HepG2 (cell line): ENCODE measurements around the gene GNG4. TPM values are rescaled to one million over a fixed set of nuclear protein-coding genes. Genes with fewer than 3 reads are reported as not detected.
A peak's percentile ranks its signal among the peaks of the same experiment; 100 is the strongest.

Experiments
- THAP11 ChIP-seq: IDR thresholded peaks from 2 replicates; pipeline ENCODE4 v1.6.1; 2016; ENCODE audit warnings: missing biosample characterization, missing genetic modification reagents
- ZNF562 ChIP-seq: sonication (generic); formaldehyde crosslinking; IDR thresholded peaks from 2 replicates; pipeline ENCODE4 v1.8.0; 2022; ENCODE audit warnings: missing genetic modification reagents, borderline replicate concordance
- ZNF709 ChIP-seq: sonication (generic); formaldehyde crosslinking; IDR thresholded peaks from 2 replicates; pipeline ENCODE4 v1.5.0; 2020; ENCODE audit warnings: mild to moderate bottlenecking, missing genetic modification reagents
- polyA plus RNA-seq, 8 experiments: library from polyadenylated mRNA; depleted of rRNA in 3 of 8; stranded (reverse) in 7 of 8; unstranded in 1 of 8; fragments of >200 nt; fragmentation: Illumina TruSeq in 4 of 8; extraction: Trizol in 4 of 8; gene quantifications; 2 replicates each; pipeline versions ENCODE4 v1.2.1 to v1.2.3, GENCODE V29; 2011 to 2016; ENCODE audit warnings: low read depth in 4 of 8, missing spikeins in 1 of 8, mixed read lengths in 1 of 8; ENCODE audit not compliant: insufficient read depth in 1 of 8
- total RNA-seq, 5 experiments: library from RNA; depleted of rRNA; stranded (reverse); fragments of >200 nt; fragmentation: Illumina TruSeq; extraction: Trizol; gene quantifications; 2 replicates each; pipeline ENCODE4 v1.2.3, GENCODE V29; 2016; ENCODE audit warnings: low read depth in 1 of 5
- TF ChIP-seq, protein P1 (sequence below): sonication (generic); formaldehyde crosslinking; IDR thresholded peaks from 2 replicates; pipeline ENCODE4 v1.4.0; 2020; ENCODE audit warnings: missing genetic modification reagents
- TF ChIP-seq, protein P2 (sequence below): sonication (generic); formaldehyde crosslinking; IDR thresholded peaks from 2 replicates; pipeline ENCODE4 v1.9.0; 2021; ENCODE audit warnings: mild to moderate bottlenecking, missing genetic modification reagents
- TF ChIP-seq, protein P3 (sequence below): sonication (generic); formaldehyde crosslinking; IDR thresholded peaks from 2 replicates; pipeline ENCODE4 v1.5.0; 2020; ENCODE audit warnings: missing genetic modification reagents
- TF ChIP-seq, protein P4 (sequence below): sonication (generic); formaldehyde crosslinking; IDR thresholded peaks from 2 replicates; pipeline ENCODE4 v1.5.0; 2020; ENCODE audit warnings: missing genetic modification reagents
- TF ChIP-seq, protein P5 (sequence below): sonication (generic); formaldehyde crosslinking; IDR thresholded peaks from 2 replicates; pipeline ENCODE4 v1.5.0; 2020; ENCODE audit warnings: mild to moderate bottlenecking, missing genetic modification reagents

GNG4 gene
- total and polyA plus RNA-seq, 2 of the 13 experiments (the other 11 are each of a cell fraction or from before 2014, with no cell fraction given) = 27.1 to 69.5 TPM

DNA sequence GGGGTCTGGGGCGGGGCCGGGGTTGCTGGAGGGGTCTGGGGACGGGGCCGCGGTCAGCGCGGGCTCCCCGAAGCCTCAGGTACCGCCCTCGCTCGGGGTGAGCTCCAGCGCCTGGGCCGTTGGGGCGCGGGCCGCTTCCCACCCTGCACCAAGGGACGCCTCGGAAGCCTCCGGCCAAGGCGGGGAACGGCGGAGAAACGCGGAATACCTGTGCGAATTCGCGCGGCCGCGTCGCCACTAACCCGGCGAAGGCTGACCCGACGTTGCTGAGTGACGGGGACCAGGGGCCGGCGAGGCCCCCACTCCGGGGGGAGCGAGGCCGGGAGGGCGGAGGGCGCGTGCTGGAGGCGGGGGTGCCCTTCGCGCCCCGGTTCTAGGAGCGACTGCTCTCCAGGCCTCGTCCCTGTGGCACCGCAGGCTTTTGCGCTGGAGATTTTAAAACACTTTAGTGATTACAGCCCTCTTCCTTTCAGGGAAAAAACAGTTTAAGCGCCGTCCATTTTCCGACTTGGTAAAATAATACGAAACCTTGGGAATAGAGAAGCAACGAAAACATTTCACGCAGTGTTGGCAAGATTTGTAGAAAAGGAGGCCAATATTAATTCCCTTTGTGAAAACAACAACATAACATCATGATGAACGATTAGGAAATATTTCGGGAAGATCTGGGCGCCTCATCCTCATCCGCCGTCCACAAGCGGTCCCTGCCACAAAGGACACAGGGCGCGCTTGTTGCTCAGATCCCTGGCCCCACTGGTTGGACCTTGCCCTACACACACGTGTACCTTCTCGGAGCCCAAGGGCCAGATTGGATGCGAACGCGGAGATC is 971 bp upstream of the GNG4 start (continued):
- TF ChIP-seq, protein P1, sequence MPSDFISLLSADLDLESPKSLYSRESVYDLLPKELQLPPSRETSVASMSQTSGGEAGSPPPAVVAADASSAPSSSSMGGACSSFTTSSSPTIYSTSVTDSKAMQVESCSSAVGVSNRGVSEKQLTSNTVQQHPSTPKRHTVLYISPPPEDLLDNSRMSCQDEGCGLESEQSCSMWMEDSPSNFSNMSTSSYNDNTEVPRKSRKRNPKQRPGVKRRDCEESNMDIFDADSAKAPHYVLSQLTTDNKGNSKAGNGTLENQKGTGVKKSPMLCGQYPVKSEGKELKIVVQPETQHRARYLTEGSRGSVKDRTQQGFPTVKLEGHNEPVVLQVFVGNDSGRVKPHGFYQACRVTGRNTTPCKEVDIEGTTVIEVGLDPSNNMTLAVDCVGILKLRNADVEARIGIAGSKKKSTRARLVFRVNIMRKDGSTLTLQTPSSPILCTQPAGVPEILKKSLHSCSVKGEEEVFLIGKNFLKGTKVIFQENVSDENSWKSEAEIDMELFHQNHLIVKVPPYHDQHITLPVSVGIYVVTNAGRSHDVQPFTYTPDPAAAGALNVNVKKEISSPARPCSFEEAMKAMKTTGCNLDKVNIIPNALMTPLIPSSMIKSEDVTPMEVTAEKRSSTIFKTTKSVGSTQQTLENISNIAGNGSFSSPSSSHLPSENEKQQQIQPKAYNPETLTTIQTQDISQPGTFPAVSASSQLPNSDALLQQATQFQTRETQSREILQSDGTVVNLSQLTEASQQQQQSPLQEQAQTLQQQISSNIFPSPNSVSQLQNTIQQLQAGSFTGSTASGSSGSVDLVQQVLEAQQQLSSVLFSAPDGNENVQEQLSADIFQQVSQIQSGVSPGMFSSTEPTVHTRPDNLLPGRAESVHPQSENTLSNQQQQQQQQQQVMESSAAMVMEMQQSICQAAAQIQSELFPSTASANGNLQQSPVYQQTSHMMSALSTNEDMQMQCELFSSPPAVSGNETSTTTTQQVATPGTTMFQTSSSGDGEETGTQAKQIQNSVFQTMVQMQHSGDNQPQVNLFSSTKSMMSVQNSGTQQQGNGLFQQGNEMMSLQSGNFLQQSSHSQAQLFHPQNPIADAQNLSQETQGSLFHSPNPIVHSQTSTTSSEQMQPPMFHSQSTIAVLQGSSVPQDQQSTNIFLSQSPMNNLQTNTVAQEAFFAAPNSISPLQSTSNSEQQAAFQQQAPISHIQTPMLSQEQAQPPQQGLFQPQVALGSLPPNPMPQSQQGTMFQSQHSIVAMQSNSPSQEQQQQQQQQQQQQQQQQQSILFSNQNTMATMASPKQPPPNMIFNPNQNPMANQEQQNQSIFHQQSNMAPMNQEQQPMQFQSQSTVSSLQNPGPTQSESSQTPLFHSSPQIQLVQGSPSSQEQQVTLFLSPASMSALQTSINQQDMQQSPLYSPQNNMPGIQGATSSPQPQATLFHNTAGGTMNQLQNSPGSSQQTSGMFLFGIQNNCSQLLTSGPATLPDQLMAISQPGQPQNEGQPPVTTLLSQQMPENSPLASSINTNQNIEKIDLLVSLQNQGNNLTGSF (CRISPR knock-in tag) = no peak
- TF ChIP-seq ZNF709 = no peak
- peak; percentile 75 for TF ChIP-seq THAP11 (CRISPR knock-in tag)
- TF ChIP-seq, protein P2, sequence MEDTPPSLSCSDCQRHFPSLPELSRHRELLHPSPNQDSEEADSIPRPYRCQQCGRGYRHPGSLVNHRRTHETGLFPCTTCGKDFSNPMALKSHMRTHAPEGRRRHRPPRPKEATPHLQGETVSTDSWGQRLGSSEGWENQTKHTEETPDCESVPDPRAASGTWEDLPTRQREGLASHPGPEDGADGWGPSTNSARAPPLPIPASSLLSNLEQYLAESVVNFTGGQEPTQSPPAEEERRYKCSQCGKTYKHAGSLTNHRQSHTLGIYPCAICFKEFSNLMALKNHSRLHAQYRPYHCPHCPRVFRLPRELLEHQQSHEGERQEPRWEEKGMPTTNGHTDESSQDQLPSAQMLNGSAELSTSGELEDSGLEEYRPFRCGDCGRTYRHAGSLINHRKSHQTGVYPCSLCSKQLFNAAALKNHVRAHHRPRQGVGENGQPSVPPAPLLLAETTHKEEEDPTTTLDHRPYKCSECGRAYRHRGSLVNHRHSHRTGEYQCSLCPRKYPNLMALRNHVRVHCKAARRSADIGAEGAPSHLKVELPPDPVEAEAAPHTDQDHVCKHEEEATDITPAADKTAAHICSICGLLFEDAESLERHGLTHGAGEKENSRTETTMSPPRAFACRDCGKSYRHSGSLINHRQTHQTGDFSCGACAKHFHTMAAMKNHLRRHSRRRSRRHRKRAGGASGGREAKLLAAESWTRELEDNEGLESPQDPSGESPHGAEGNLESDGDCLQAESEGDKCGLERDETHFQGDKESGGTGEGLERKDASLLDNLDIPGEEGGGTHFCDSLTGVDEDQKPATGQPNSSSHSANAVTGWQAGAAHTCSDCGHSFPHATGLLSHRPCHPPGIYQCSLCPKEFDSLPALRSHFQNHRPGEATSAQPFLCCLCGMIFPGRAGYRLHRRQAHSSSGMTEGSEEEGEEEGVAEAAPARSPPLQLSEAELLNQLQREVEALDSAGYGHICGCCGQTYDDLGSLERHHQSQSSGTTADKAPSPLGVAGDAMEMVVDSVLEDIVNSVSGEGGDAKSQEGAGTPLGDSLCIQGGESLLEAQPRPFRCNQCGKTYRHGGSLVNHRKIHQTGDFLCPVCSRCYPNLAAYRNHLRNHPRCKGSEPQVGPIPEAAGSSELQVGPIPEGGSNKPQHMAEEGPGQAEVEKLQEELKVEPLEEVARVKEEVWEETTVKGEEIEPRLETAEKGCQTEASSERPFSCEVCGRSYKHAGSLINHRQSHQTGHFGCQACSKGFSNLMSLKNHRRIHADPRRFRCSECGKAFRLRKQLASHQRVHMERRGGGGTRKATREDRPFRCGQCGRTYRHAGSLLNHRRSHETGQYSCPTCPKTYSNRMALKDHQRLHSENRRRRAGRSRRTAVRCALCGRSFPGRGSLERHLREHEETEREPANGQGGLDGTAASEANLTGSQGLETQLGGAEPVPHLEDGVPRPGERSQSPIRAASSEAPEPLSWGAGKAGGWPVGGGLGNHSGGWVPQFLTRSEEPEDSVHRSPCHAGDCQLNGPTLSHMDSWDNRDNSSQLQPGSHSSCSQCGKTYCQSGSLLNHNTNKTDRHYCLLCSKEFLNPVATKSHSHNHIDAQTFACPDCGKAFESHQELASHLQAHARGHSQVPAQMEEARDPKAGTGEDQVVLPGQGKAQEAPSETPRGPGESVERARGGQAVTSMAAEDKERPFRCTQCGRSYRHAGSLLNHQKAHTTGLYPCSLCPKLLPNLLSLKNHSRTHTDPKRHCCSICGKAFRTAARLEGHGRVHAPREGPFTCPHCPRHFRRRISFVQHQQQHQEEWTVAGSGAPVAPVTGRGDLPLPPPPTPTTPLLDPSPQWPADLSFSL (CRISPR knock-in tag) = no peak
- TF ChIP-seq, protein P3, sequence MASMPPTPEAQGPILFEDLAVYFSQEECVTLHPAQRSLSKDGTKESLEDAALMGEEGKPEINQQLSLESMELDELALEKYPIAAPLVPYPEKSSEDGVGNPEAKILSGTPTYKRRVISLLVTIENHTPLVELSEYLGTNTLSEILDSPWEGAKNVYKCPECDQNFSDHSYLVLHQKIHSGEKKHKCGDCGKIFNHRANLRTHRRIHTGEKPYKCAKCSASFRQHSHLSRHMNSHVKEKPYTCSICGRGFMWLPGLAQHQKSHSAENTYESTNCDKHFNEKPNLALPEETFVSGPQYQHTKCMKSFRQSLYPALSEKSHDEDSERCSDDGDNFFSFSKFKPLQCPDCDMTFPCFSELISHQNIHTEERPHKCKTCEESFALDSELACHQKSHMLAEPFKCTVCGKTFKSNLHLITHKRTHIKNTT (CRISPR knock-in tag) = no peak
- TF ChIP-seq, protein P4, sequence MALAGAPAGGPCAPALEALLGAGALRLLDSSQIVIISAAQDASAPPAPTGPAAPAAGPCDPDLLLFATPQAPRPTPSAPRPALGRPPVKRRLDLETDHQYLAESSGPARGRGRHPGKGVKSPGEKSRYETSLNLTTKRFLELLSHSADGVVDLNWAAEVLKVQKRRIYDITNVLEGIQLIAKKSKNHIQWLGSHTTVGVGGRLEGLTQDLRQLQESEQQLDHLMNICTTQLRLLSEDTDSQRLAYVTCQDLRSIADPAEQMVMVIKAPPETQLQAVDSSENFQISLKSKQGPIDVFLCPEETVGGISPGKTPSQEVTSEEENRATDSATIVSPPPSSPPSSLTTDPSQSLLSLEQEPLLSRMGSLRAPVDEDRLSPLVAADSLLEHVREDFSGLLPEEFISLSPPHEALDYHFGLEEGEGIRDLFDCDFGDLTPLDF (CRISPR knock-in tag) = no peak
- TF ChIP-seq, protein P5, sequence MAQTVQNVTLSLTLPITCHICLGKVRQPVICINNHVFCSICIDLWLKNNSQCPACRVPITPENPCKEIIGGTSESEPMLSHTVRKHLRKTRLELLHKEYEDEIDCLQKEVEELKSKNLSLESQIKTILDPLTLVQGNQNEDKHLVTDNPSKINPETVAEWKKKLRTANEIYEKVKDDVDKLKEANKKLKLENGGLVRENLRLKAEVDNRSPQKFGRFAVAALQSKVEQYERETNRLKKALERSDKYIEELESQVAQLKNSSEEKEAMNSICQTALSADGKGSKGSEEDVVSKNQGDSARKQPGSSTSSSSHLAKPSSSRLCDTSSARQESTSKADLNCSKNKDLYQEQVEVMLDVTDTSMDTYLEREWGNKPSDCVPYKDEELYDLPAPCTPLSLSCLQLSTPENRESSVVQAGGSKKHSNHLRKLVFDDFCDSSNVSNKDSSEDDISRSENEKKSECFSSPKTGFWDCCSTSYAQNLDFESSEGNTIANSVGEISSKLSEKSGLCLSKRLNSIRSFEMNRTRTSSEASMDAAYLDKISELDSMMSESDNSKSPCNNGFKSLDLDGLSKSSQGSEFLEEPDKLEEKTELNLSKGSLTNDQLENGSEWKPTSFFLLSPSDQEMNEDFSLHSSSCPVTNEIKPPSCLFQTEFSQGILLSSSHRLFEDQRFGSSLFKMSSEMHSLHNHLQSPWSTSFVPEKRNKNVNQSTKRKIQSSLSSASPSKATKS = no peak
- TF ChIP-seq ZNF562 (CRISPR knock-in tag) = no peak
